ENCODE results near the gene MAP4K2. TPM values are rescaled to one million over a fixed set of nuclear protein-coding genes. Genes with fewer than 3 reads are reported as not detected.

Gene MAP4K2
- total and polyA plus RNA-seq, 4 donors, result 5.4 to 29.6 (median 11.1) TPM

DNA sequence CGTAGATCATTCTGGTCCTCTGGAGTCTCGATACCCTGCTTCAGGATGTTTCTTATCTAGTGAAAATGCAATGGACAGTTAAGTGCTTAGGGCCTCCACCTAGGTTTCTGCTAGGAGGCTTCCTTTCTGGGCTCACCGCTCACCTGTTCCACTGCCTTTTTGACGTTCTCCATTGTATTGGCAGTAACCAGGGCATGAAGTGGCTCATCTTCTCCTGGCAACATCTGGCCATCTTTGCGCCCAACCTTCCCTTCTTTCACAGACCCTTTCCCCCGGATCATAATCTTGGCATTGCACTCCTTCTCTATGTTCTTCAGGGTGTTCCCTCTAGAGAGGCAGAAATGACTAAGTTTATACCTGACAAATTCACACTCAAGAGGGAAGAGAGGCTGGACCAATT lies 33.7 kb downstream of the MAP4K2 start:
- no peak overlapping the region for H3K27ac ChIP-seq (ENCODE audit: low read depth in 1 of 2, low read length in 2 of 2)
- 82 to 87% methylated on average over 6 of the region's 6 CpGs for WGBS, 2 donors
- DNase-seq, result no peak
- no peak for ATAC-seq (ENCODE audit: low FRiP score)
- intact Hi-C loops (cut with DNase I), result no loop called here
- H3K36me3 ChIP-seq (ENCODE audit: control insufficient read depth in 1 of 2, insufficient read depth in 2 of 2, low read length in 1 of 2), result peaks cover 22 to 34% of the 10 kb centered on the region in 2 donors
- H3K27me3 ChIP-seq (ENCODE audit: control insufficient read depth in 1 of 2, insufficient read depth in 2 of 2, low read length in 1 of 2), result no peaks in the 10 kb centered on the region
- H3K4me3 ChIP-seq (ENCODE audit: low read length in 2 of 2), result no peak overlapping the region
- H3K4me1 ChIP-seq (ENCODE audit: control insufficient read depth in 1 of 2, insufficient read depth in 2 of 2, low read length in 2 of 2), result no peaks in the 10 kb centered on the region
- H3K9me3 ChIP-seq (ENCODE audit: control insufficient read depth, low read length), result no peaks in the 10 kb centered on the region

GRCh38 chr11:64768300-64768694 lies 34.7 kb downstream of the MAP4K2 start:
- Histone ChIP-seq H3K27ac (ENCODE audit: low read depth in 1 of 2, low read length in 2 of 2) (no peak overlapping the region), H3K27me3 (ENCODE audit: control insufficient read depth in 1 of 2, insufficient read depth in 2 of 2, low read length in 1 of 2) (no peaks in the 10 kb centered on the region), H3K36me3 (ENCODE audit: control insufficient read depth in 1 of 2, insufficient read depth in 2 of 2, low read length in 1 of 2) (peaks cover 22 to 31% of the 10 kb centered on the region in 2 donors), H3K4me3 (ENCODE audit: low read length in 2 of 2) (no peak overlapping the region), H3K4me1 (ENCODE audit: control insufficient read depth in 1 of 2, insufficient read depth in 2 of 2, low read length in 2 of 2) (peaks cover 0 to 1% of the 10 kb centered on the region in 2 donors), H3K9me3 (ENCODE audit: control insufficient read depth, low read length) (no peaks in the 10 kb centered on the region)
- DNase-seq, result no peak
- intact Hi-C loops (cut with DNase I), result no loop called here
- no peak for ATAC-seq (ENCODE audit: low FRiP score)
- WGBS, 2 donors, result 78% methylated on average over 6 of the region's 6 CpGs

GRCh38 chr11:64767344-64768299 lies 35.4 kb downstream of the MAP4K2 start:
- no peaks in the 10 kb centered on the region for H3K9me3 ChIP-seq (ENCODE audit: control insufficient read depth, low read length)
- H3K4me3 ChIP-seq (ENCODE audit: low read length in 2 of 2), result no peak overlapping the region
- peak; percentile 81 to 89 for DNase-seq
- H3K4me1 ChIP-seq (ENCODE audit: control insufficient read depth in 1 of 2, insufficient read depth in 2 of 2, low read length in 2 of 2), result peaks cover 0 to 1% of the 10 kb centered on the region in 2 donors
- no peaks in the 10 kb centered on the region for H3K27me3 ChIP-seq (ENCODE audit: control insufficient read depth in 1 of 2, insufficient read depth in 2 of 2, low read length in 1 of 2)
- H3K36me3 ChIP-seq (ENCODE audit: control insufficient read depth in 1 of 2, insufficient read depth in 2 of 2, low read length in 1 of 2), result peaks cover 22 to 28% of the 10 kb centered on the region in 2 donors
- peak overlapping the region in 1 of 2 donors; percentile 27 for H3K27ac ChIP-seq (ENCODE audit: low read depth in 1 of 2, low read length in 2 of 2)
- WGBS, 2 donors, result 43 to 47% methylated on average over 19 of the region's 19 CpGs
- ATAC-seq (ENCODE audit: low FRiP score), result peak; percentile 26
- intact Hi-C loops (cut with DNase I), result no loop called here

DNA sequence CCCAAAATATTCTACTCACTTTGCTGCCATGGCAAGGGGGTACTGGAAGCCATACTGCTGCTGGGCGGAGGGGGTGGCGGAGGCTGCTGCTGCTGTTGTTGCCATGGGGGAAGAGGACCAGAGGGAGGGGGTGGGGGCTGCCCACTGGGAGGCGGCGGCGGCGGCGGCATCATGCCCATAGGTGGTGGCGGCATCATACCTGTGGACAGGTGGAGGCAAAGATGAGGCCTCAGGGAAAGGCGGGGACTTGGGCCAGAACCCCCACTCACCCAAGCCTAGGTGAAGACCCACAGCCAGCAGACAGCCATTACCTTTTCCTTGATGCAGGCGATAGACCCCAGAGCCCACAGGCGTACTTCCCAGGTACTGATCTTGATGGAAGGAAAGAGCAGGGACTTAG lies 36.1 kb downstream of the MAP4K2 start:
- intact Hi-C loops (cut with DNase I), result no loop called here
- Histone ChIP-seq H3K4me1 (ENCODE audit: control insufficient read depth in 1 of 2, insufficient read depth in 2 of 2, low read length in 2 of 2) (peaks cover 0 to 1% of the 10 kb centered on the region in 2 donors), H3K27me3 (ENCODE audit: control insufficient read depth in 1 of 2, insufficient read depth in 2 of 2, low read length in 1 of 2) (no peaks in the 10 kb centered on the region), H3K36me3 (ENCODE audit: control insufficient read depth in 1 of 2, insufficient read depth in 2 of 2, low read length in 1 of 2) (peaks cover 20 to 28% of the 10 kb centered on the region in 2 donors), H3K9me3 (ENCODE audit: control insufficient read depth, low read length) (no peaks in the 10 kb centered on the region), H3K27ac (ENCODE audit: low read depth in 1 of 2, low read length in 2 of 2) (no peak overlapping the region), H3K4me3 (ENCODE audit: low read length in 2 of 2) (no peak overlapping the region)
- ATAC-seq (ENCODE audit: low FRiP score) (no peak), DNase-seq (peak in 1 of 2 donors; percentile 70)
- 84 to 94% methylated on average over 9 to 11 of the region's 11 CpGs for WGBS, 2 donors

GRCh38 chr11:64765851-64766665 lies 37.0 kb downstream of the MAP4K2 start:
- intact Hi-C loops (cut with DNase I), result no loop called here
- WGBS, 2 donors, result 83 to 84% methylated on average over 38 to 42 of the region's 42 CpGs
- DNase-seq (peak in 1 of 2 donors; percentile 64), ATAC-seq (ENCODE audit: low FRiP score) (peak; percentile 13)
- Histone ChIP-seq H3K4me3 (ENCODE audit: low read length in 2 of 2) (no peak overlapping the region), H3K36me3 (ENCODE audit: control insufficient read depth in 1 of 2, insufficient read depth in 2 of 2, low read length in 1 of 2) (peaks cover 20 to 27% of the 10 kb centered on the region in 2 donors), H3K27ac (ENCODE audit: low read depth in 1 of 2, low read length in 2 of 2) (no peak overlapping the region), H3K4me1 (ENCODE audit: control insufficient read depth in 1 of 2, insufficient read depth in 2 of 2, low read length in 2 of 2) (peaks cover 0 to 1% of the 10 kb centered on the region in 2 donors), H3K9me3 (ENCODE audit: control insufficient read depth, low read length) (no peaks in the 10 kb centered on the region), H3K27me3 (ENCODE audit: control insufficient read depth in 1 of 2, insufficient read depth in 2 of 2, low read length in 1 of 2) (no peaks in the 10 kb centered on the region)

GRCh38 chr11:64765291-64765850 lies 37.6 kb downstream of the MAP4K2 start:
- peaks cover 0 to 1% of the 10 kb centered on the region in 2 donors for H3K4me1 ChIP-seq (ENCODE audit: control insufficient read depth in 1 of 2, insufficient read depth in 2 of 2, low read length in 2 of 2)
- no peaks in the 10 kb centered on the region for H3K9me3 ChIP-seq (ENCODE audit: control insufficient read depth, low read length)
- H3K27ac ChIP-seq (ENCODE audit: low read depth in 1 of 2, low read length in 2 of 2), result no peak overlapping the region
- 74 to 80% methylated on average over 30 of the region's 30 CpGs for WGBS, 2 donors
- no peak for ATAC-seq (ENCODE audit: low FRiP score)
- peaks cover 20 to 24% of the 10 kb centered on the region in 2 donors for H3K36me3 ChIP-seq (ENCODE audit: control insufficient read depth in 1 of 2, insufficient read depth in 2 of 2, low read length in 1 of 2)
- DNase-seq, result no peak
- intact Hi-C loops (cut with DNase I), result no loop called here
- H3K27me3 ChIP-seq (ENCODE audit: control insufficient read depth in 1 of 2, insufficient read depth in 2 of 2, low read length in 1 of 2), result no peaks in the 10 kb centered on the region
- no peak overlapping the region for H3K4me3 ChIP-seq (ENCODE audit: low read length in 2 of 2)

- Histone ChIP-seq H3K36me3 (ENCODE audit: control insufficient read depth in 1 of 2, insufficient read depth in 2 of 2, low read length in 1 of 2) (peaks cover 17 to 20% of the 10 kb centered on the region in 2 donors), H3K27ac (ENCODE audit: low read depth in 1 of 2, low read length in 2 of 2) (no peak overlapping the region), H3K27me3 (ENCODE audit: control insufficient read depth in 1 of 2, insufficient read depth in 2 of 2, low read length in 1 of 2) (no peaks in the 10 kb centered on the region), H3K9me3 (ENCODE audit: control insufficient read depth, low read length) (no peaks in the 10 kb centered on the region), H3K4me3 (ENCODE audit: low read length in 2 of 2) (no peak overlapping the region), H3K4me1 (ENCODE audit: control insufficient read depth in 1 of 2, insufficient read depth in 2 of 2, low read length in 2 of 2) (peaks cover 0 to 1% of the 10 kb centered on the region in 2 donors)
- 72 to 79% methylated on average over 8 of the region's 8 CpGs for WGBS, 2 donors
- intact Hi-C loops (cut with DNase I), result no loop called here
- DNase-seq (no peak), ATAC-seq (ENCODE audit: low FRiP score) (no peak)
These were observed 38.3 kb downstream of the MAP4K2 start for GRCh38 chr11:64764753-64765152.

DNA sequence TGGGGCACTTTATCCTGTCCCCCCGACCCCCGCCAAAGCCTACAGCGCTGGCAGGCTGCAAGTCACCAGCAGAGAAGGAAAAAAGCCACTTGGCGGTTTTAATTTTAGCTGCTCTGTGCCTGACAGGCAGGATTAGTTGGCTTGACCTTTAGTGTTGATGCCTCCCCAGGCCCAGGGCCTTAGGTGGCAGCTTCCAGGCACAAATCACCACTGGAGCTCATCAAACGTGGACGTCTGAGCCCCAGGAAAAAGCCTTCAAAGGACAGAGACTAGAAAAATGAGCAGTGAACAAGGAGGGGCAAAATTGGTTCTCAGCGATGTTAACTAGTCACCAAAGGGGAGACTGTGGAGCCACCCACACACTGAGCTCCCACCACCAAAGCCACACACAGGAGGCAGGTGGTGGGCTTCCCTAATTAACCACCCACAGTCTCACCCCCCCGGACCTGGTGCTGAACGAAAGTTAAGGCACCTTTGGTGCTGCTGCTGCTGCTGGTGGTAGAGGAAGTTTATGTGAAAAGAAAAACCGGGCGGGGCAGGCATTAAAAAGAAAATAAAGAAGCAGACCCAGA lies 38.9 kb downstream of the MAP4K2 start:
- 45 to 49% methylated on average over 11 of the region's 11 CpGs for WGBS, 2 donors
- ATAC-seq (ENCODE audit: low FRiP score), result no peak
- Histone ChIP-seq H3K27me3 (ENCODE audit: control insufficient read depth in 1 of 2, insufficient read depth in 2 of 2, low read length in 1 of 2) (no peaks in the 10 kb centered on the region), H3K36me3 (ENCODE audit: control insufficient read depth in 1 of 2, insufficient read depth in 2 of 2, low read length in 1 of 2) (peaks cover 11 to 15% of the 10 kb centered on the region in 2 donors), H3K4me1 (ENCODE audit: control insufficient read depth in 1 of 2, insufficient read depth in 2 of 2, low read length in 2 of 2) (peaks cover 0 to 1% of the 10 kb centered on the region in 2 donors), H3K27ac (ENCODE audit: low read depth in 1 of 2, low read length in 2 of 2) (peak overlapping the region in 1 of 2 donors; percentile 10), H3K4me3 (ENCODE audit: low read length in 2 of 2) (no peak overlapping the region), H3K9me3 (ENCODE audit: control insufficient read depth, low read length) (no peaks in the 10 kb centered on the region)
- intact Hi-C loops (cut with DNase I), result no loop called here
- DNase-seq, result no peak
